Gastroesophageal sphincter (tissue), 3 donors: Measurements from ENCODE around the gene BPIFB6.

ENCODE experiments used
- CTCF ChIP-seq, 4 experiments: fragments of 200-600 bp in 2 of 4; fragments of 450-650 bp in 2 of 4; sonication (generic) in 1 of 4; IDR thresholded peaks; one replicate each; pipeline ENCODE4 v1.5.1; 2017 to 2019; ENCODE audit warnings: antibody characterized with exemption in 4 of 4, mild to moderate bottlenecking in 2 of 4, moderate library complexity in 2 of 4
- EP300 ChIP-seq: sonication (generic); formaldehyde crosslinking; IDR thresholded peaks from one replicate; pipeline ENCODE4 v1.6.1; 2017; ENCODE audit warnings: antibody characterized with exemption, mild to moderate bottlenecking
- POLR2A ChIP-seq, 2 donors: fragments of 450-650 bp; IDR thresholded peaks; one replicate each; pipeline ENCODE4 v1.6.1; 2017; ENCODE audit warnings: antibody characterized with exemption in 2 of 2, mild to moderate bottlenecking in 2 of 2, moderate library complexity in 1 of 2

GRCh38 chr20:33054791-33055190 lies 23.3 kb downstream of the BPIFB6 start:
- TF ChIP-seq CTCF (IDR thresholded peaks at IDR 0.05) (no peak), POLR2A (IDR thresholded peaks at IDR 0.05) (no peak), EP300 (no peak)
